Neural progenitor cell (in vitro differentiated cells): ENCODE data around the gene CFDP1. TPM values are rescaled to one million over a fixed set of nuclear protein-coding genes. Genes with fewer than 3 reads are reported as not detected.

Experiments
- DNase-seq: peaks from one replicate; pipeline ENCODE4 v3.0.0-alpha.2; 2016; ENCODE audit warnings: low spot score
- H2AFZ ChIP-seq: fragments of 200-600 bp; sonication (generic); replicated peaks from 2 replicates; pipeline ENCODE4 v1.6.1; 2016; ENCODE audit warnings: antibody characterized with exemption
- H3F3A ChIP-seq: fragments of 200-600 bp; sonication (generic); 2 replicates; pipeline ENCODE4 v1.6.1; 2016; ENCODE audit warnings: antibody characterized with exemption, low read depth
- H3K27ac ChIP-seq: fragments of 200-600 bp; sonication (generic); 2 replicates; pipeline ENCODE4 v1.5.1; 2016; ENCODE audit warnings: mild to moderate bottlenecking
- H3K27me3 ChIP-seq: fragments of 200-600 bp; sonication (generic); 2 replicates; pipeline ENCODE4 v1.6.1; 2016; ENCODE audit warnings: mild to moderate bottlenecking, moderate library complexity
- H3K36me3 ChIP-seq: fragments of 200-600 bp; sonication (generic); 2 replicates; pipeline ENCODE4 v1.5.1; 2016
- H3K4me1 ChIP-seq: fragments of 200-600 bp; sonication (generic); 2 replicates; pipeline ENCODE4 v1.6.1; 2016; ENCODE audit warnings: mixed run types
- H3K4me2 ChIP-seq: fragments of 200-600 bp; sonication (generic); 2 replicates; pipeline ENCODE4 v1.6.1; 2016
- H3K4me3 ChIP-seq: fragments of 200-600 bp; sonication (generic); 2 replicates; pipeline ENCODE4 v1.5.1; 2016
- H3K79me2 ChIP-seq: fragments of 200-600 bp; sonication (generic); 2 replicates; pipeline ENCODE4 v1.6.1; 2016; ENCODE audit warnings: low read depth
- H3K9ac ChIP-seq: fragments of 200-600 bp; sonication (generic); 2 replicates; pipeline ENCODE4 v1.6.1; 2016
- H3K9me3 ChIP-seq: fragments of 200-600 bp; sonication (generic); 2 replicates; pipeline ENCODE4 v1.5.1; 2016; ENCODE audit warnings: low read depth
- H4K20me1 ChIP-seq: fragments of 200-600 bp; sonication (generic); 2 replicates; pipeline ENCODE4 v1.6.1; 2016; ENCODE audit warnings: low read depth
- H3K27ac Mint-ChIP-seq: 3 replicates; pipeline ENCODE4 v1.8.0; 2021; ENCODE audit warnings: mixed read lengths
- H3K27me3 Mint-ChIP-seq: 2 replicates; pipeline ENCODE4 v1.8.0; 2022; ENCODE audit warnings: low read depth, mild to moderate bottlenecking, inconsistent platforms, moderate library complexity, mixed read lengths; ENCODE audit not compliant: insufficient read depth
- H3K36me3 Mint-ChIP-seq: 3 replicates; pipeline ENCODE4 v1.8.0; 2021; ENCODE audit warnings: mixed read lengths
- H3K4me1 Mint-ChIP-seq: 3 replicates; pipeline ENCODE4 v1.8.0; 2021; ENCODE audit warnings: mixed read lengths
- H3K4me3 Mint-ChIP-seq: 3 replicates; pipeline ENCODE4 v1.8.0; 2021; ENCODE audit warnings: mild to moderate bottlenecking, moderate library complexity, mixed read lengths
- H3K9me3 Mint-ChIP-seq: 3 replicates; pipeline ENCODE4 v1.8.0; 2020; ENCODE audit warnings: mixed read lengths
- EZH2 ChIP-seq: fragments of 200-600 bp; sonication (generic); IDR thresholded peaks from 2 replicates; pipeline ENCODE4 v1.6.1; 2017; ENCODE audit warnings: antibody characterized with exemption, mild to moderate bottlenecking, moderate library complexity
- EZH2phosphoT487 ChIP-seq: fragments of 200-600 bp; sonication (generic); IDR thresholded peaks from 2 replicates; pipeline ENCODE4 v1.6.1; 2017; ENCODE audit warnings: antibody characterized with exemption
- total RNA-seq: library from RNA; depleted of rRNA; stranded (reverse); fragments of >200 nt; gene quantifications from 2 replicates; pipeline ENCODE4 v1.2.3, GENCODE V29; 2015; ENCODE audit warnings: low replicate concordance
- TF ChIP-seq, protein P1 (sequence below): fragments of 200-600 bp; sonication (generic); IDR thresholded peaks from 2 replicates; pipeline ENCODE4 v1.5.1; 2017; ENCODE audit warnings: antibody characterized with exemption, mild to moderate bottlenecking

Gene CFDP1
- total RNA-seq, 1 donor from 2014 or later: 159 TPM

DNA sequence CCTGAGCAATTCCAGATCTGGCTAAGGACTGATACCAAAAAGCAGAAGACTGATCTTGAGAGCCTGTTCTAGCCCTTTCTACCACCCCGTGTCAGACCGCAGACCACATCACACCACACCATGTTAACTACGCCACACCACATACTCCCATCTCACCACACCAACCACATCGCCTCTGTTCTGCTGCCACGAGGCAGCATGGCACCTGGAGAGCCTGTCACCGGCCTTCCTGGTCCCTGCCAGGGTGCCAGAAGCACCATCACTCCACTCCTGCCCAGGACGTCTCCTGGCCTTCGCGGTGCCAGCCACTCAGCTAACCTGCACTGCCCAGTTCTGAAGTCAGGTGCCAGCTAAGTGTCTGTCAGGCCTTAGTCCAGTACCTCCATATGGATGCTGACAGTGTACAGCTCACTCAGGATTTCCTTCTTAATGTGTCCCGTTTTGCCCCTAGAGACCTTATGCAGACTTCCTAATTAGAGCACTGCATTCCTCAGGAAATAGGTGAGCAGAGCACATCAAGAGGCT is 144.6 kb downstream of the CFDP1 start:
- H3K27ac ChIP-seq: no peak overlapping the region
- no peak overlapping the region for H2AFZ ChIP-seq
- H3K9me3 Mint-ChIP-seq: peaks cover 5% of the 10 kb centered on the region
- H3K9me3 ChIP-seq: no peaks in the 10 kb centered on the region
- no peak for DNase-seq
- H3K4me3 Mint-ChIP-seq: no peak overlapping the region
- peaks cover 4% of the 10 kb centered on the region for H3K27me3 Mint-ChIP-seq
- peaks cover 2% of the 10 kb centered on the region for H4K20me1 ChIP-seq
- H3K4me3 ChIP-seq: no peak overlapping the region
- H3K79me2 ChIP-seq: no peaks in the 10 kb centered on the region
- H3K27ac Mint-ChIP-seq: peak overlapping the region; percentile 62
- H3K4me2 ChIP-seq: no peak overlapping the region
- no peaks in the 10 kb centered on the region for H3F3A ChIP-seq
- H3K27me3 ChIP-seq: no peaks in the 10 kb centered on the region
- H3K36me3 ChIP-seq: no peaks in the 10 kb centered on the region
- H3K9ac ChIP-seq: no peak overlapping the region
- H3K36me3 Mint-ChIP-seq: peaks cover 21% of the 10 kb centered on the region
- H3K4me1 Mint-ChIP-seq: peaks cover 9% of the 10 kb centered on the region
- H3K4me1 ChIP-seq: peaks cover 9% of the 10 kb centered on the region
- TF ChIP-seq EZH2 (no peak), EZH2phosphoT487 (no peak)
- TF ChIP-seq, protein P1, sequence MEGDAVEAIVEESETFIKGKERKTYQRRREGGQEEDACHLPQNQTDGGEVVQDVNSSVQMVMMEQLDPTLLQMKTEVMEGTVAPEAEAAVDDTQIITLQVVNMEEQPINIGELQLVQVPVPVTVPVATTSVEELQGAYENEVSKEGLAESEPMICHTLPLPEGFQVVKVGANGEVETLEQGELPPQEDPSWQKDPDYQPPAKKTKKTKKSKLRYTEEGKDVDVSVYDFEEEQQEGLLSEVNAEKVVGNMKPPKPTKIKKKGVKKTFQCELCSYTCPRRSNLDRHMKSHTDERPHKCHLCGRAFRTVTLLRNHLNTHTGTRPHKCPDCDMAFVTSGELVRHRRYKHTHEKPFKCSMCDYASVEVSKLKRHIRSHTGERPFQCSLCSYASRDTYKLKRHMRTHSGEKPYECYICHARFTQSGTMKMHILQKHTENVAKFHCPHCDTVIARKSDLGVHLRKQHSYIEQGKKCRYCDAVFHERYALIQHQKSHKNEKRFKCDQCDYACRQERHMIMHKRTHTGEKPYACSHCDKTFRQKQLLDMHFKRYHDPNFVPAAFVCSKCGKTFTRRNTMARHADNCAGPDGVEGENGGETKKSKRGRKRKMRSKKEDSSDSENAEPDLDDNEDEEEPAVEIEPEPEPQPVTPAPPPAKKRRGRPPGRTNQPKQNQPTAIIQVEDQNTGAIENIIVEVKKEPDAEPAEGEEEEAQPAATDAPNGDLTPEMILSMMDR: no peak

DNA sequence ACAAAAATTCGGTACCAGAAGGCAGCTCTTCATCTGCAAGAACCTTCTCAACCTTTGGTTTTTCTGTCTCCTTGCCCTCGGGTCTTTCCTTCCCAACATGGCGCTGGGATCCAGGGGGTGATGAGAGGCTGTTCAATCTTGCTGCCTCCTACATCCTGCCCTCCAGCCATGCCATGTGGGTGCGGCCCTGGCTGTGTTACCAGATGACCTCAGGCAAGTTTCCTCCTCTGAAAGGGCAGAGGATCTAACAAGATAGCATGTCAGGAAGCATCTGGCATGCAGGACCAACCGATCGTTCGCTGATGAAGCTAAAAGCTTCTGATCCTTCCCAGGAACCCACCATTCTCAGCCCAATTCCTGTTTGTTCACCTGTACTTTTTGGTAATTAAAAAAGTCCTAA is 145.1 kb downstream of the CFDP1 start:
- Histone ChIP-seq H3K9ac (no peak overlapping the region), H3K79me2 (no peaks in the 10 kb centered on the region), H3K4me3 (no peak overlapping the region), H3K4me2 (no peak overlapping the region), H4K20me1 (peaks cover 2% of the 10 kb centered on the region), H2AFZ (no peak overlapping the region), H3K27me3 (no peaks in the 10 kb centered on the region), H3K4me1 (peaks cover 9% of the 10 kb centered on the region), H3K36me3 (no peaks in the 10 kb centered on the region), H3K27ac (no peak overlapping the region), H3K9me3 (no peaks in the 10 kb centered on the region), H3F3A (no peaks in the 10 kb centered on the region)
- DNase-seq: no peak
- H3K9me3 Mint-ChIP-seq: peaks cover 5% of the 10 kb centered on the region
- peaks cover 8% of the 10 kb centered on the region for H3K4me1 Mint-ChIP-seq
- H3K4me3 Mint-ChIP-seq: no peak overlapping the region
- peak overlapping the region; percentile 62 for H3K27ac Mint-ChIP-seq
- peaks cover 4% of the 10 kb centered on the region for H3K27me3 Mint-ChIP-seq
- peaks cover 21% of the 10 kb centered on the region for H3K36me3 Mint-ChIP-seq
- TF ChIP-seq EZH2phosphoT487: no peak
- TF ChIP-seq EZH2: no peak
- TF ChIP-seq, protein P1: no peak

DNA sequence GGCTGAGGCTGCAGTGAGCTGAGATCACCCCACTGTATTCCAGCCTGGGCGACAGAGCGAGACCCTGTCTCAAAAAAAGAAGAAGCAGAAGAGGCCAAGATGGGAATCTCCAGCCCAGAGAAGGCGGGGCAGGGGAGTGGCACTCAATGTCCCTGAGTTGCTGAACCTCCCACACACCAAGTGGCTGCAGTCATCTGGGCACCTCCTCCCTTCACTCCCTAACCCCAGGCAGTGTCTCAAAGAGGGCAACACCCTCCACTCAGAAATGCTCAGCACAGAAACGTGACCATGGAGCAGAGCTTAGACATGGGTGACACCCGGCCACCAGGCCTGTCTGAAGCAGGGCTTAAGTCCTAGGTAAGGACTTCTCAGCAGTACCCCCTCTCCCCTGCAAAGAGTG is 145.6 kb downstream of the CFDP1 start:
- Mint-ChIP-seq H3K4me1 (peaks cover 9% of the 10 kb centered on the region), H3K4me3 (no peak overlapping the region), H3K9me3 (peaks cover 5% of the 10 kb centered on the region), H3K27ac (no peak overlapping the region), H3K36me3 (peaks cover 21% of the 10 kb centered on the region), H3K27me3 (peaks cover 4% of the 10 kb centered on the region)
- no peak overlapping the region for H3K9ac ChIP-seq
- H2AFZ ChIP-seq: no peak overlapping the region
- no peak for DNase-seq
- no peaks in the 10 kb centered on the region for H3K36me3 ChIP-seq
- TF ChIP-seq, protein P1: no peak
- TF ChIP-seq EZH2phosphoT487: no peak
- TF ChIP-seq EZH2: no peak
- peaks cover 4% of the 10 kb centered on the region for H4K20me1 ChIP-seq
- H3F3A ChIP-seq: no peaks in the 10 kb centered on the region
- H3K79me2 ChIP-seq: no peaks in the 10 kb centered on the region
- H3K27me3 ChIP-seq: no peaks in the 10 kb centered on the region
- no peaks in the 10 kb centered on the region for H3K9me3 ChIP-seq
- no peak overlapping the region for H3K4me3 ChIP-seq
- H3K4me1 ChIP-seq: peaks cover 9% of the 10 kb centered on the region
- H3K27ac ChIP-seq: no peak overlapping the region
- no peak overlapping the region for H3K4me2 ChIP-seq
